Smooth muscle cell (in vitro differentiated cells): ENCODE measurements around the gene PDP2. TPM values are rescaled to one million over a fixed set of nuclear protein-coding genes. Genes with fewer than 3 reads are reported as not detected.
A peak's percentile ranks its signal among the peaks of the same experiment; 100 is the strongest.
"Not testable (repeated sequence)": the region's sequence is repeated elsewhere in the genome, so short reads cannot be mapped to it uniquely, and the experiment has no call there.

ENCODE experiments used
- DNase-seq: peaks from one replicate; lab custom pipeline; 2025; ENCODE audit not compliant: unreplicated experiment; lab: John Stamatoyannopoulos, UW
- H2AFZ ChIP-seq: fragments of 200-600 bp; sonication (generic); 2 replicates; pipeline ENCODE4 v1.6.0; 2016; ENCODE audit warnings: antibody characterized with exemption, low read depth, mild to moderate bottlenecking
- H3F3A ChIP-seq: fragments of 200-600 bp; sonication (generic); 2 replicates; pipeline ENCODE4 v1.6.0; 2017; ENCODE audit warnings: antibody characterized with exemption, low read depth
- H3K27ac ChIP-seq: fragments of 200-600 bp; sonication (generic); 2 replicates; pipeline ENCODE4 v1.5.1; 2016; ENCODE audit warnings: low read depth, mild to moderate bottlenecking
- H3K27me3 ChIP-seq: fragments of 200-600 bp; sonication (generic); 2 replicates; pipeline ENCODE4 v1.6.1; 2016; ENCODE audit warnings: low read depth, mild to moderate bottlenecking
- H3K36me3 ChIP-seq: fragments of 200-600 bp; sonication (generic); 2 replicates; pipeline ENCODE4 v1.5.1; 2016; ENCODE audit warnings: low read depth
- H3K4me1 ChIP-seq: fragments of 200-600 bp; sonication (generic); 2 replicates; pipeline ENCODE4 v1.5.1; 2016; ENCODE audit warnings: low read depth
- H3K4me2 ChIP-seq: fragments of 200-600 bp; sonication (generic); 2 replicates; pipeline ENCODE4 v1.6.0; 2016; ENCODE audit warnings: mild to moderate bottlenecking
- H3K4me3 ChIP-seq: fragments of 200-600 bp; sonication (generic); 2 replicates; pipeline ENCODE4 v1.5.1; 2016; ENCODE audit warnings: mild to moderate bottlenecking
- H3K79me2 ChIP-seq: fragments of 200-600 bp; sonication (generic); 2 replicates; pipeline ENCODE4 v1.6.0; 2016; ENCODE audit warnings: low read depth, mild to moderate bottlenecking
- H3K9ac ChIP-seq: fragments of 200-600 bp; sonication (generic); 2 replicates; pipeline ENCODE4 v1.6.0; 2016; ENCODE audit warnings: low read depth
- H3K9me3 ChIP-seq: fragments of 200-600 bp; sonication (generic); replicated peaks from 2 replicates; pipeline ENCODE4 v1.5.1; 2016; ENCODE audit warnings: low read depth
- H4K20me1 ChIP-seq: fragments of 200-600 bp; sonication (generic); 2 replicates; pipeline ENCODE4 v1.6.0; 2016; ENCODE audit warnings: low read depth
- CTCF ChIP-seq: fragments of 200-600 bp; sonication (generic); IDR thresholded peaks from 2 replicates; pipeline ENCODE4 v1.5.1; 2017; ENCODE audit warnings: borderline replicate concordance, mild to moderate bottlenecking, antibody characterized with exemption; ENCODE audit not compliant: insufficient read depth, poor library complexity, severe bottlenecking
- WGBS: methylation state at CpG from one replicate; pipeline ENCODE4 v1.1.7; 2016; ENCODE audit warnings: low lambda C conversion rate; 5-methylcytosine and 5-hydroxymethylcytosine counted together
- polyA plus RNA-seq: library from polyadenylated mRNA; unstranded; fragments of >200 nt; fragmentation: Nextera tagmentation; extraction: Ambion mirVana; gene quantifications from 2 replicates; pipeline ENCODE4 v1.2.1, GENCODE V29; 2016
- total RNA-seq: library from RNA; depleted of rRNA; stranded (reverse); fragments of >200 nt; gene quantifications from 2 replicates; pipeline ENCODE4 v1.2.3, GENCODE V29; 2014

The PDP2 gene
- total and polyA plus RNA-seq, 2 experiments from 2014 or later, result 1.1 to 5.7 TPM

- Histone ChIP-seq H2AFZ (peak overlapping the region; percentile 64), H3K27ac (peak overlapping the region; percentile 80), H3K4me2 (peak overlapping the region; percentile 93), H3K36me3 (no peaks in the 10 kb centered on the region), H4K20me1 (peaks cover 19% of the 10 kb centered on the region), H3K9me3 (no peaks in the 10 kb centered on the region), H3K9ac (peak overlapping the region; percentile 95), H3F3A (no peaks in the 10 kb centered on the region), H3K4me3 (peak overlapping the region; percentile 83), H3K27me3 (no peaks in the 10 kb centered on the region), H3K79me2 (peaks cover 25% of the 10 kb centered on the region), H3K4me1 (peaks cover 16% of the 10 kb centered on the region)
- WGBS, result 6% methylated on average over 12 of the region's 12 CpGs
- no peak for DNase-seq
- no peak for TF ChIP-seq CTCF
Measured at GRCh38 chr16:66933776-66934137, 53.4 kb downstream of the PDP2 start.

- Histone ChIP-seq H3K27me3 (no peaks in the 10 kb centered on the region), H2AFZ (peak within 1 kb of the TSS; percentile 64), H3K4me3 (peak within 1 kb of the TSS; percentile 83), H3K4me2 (peak within 1 kb of the TSS; percentile 93), H3F3A (no peaks in the 10 kb centered on the region), H3K36me3 (no peaks in the 10 kb centered on the region), H3K9ac (peak within 1 kb of the TSS; percentile 95), H3K9me3 (no peaks in the 10 kb centered on the region), H4K20me1 (peaks cover 23% of the 10 kb centered on the region), H3K4me1 (peaks cover 16% of the 10 kb centered on the region), H3K79me2 (peaks cover 25% of the 10 kb centered on the region), H3K27ac (peak within 1 kb of the TSS; percentile 80)
- WGBS, result 1% methylated on average over 76 of the region's 76 CpGs
- no peak for TF ChIP-seq CTCF
- peak; percentile 64 for DNase-seq
Measured at GRCh38 chr16:66934138-66934838, 54.0 kb downstream of the PDP2 start, which contains the start of gene CIAO2B. Gene CIAO2B (minus strand): TSS chr16:66934402. CDS start chr16:66934364, 38 bp downstream.

- peaks cover 16% of the 10 kb centered on the region for H3K4me1 ChIP-seq
- WGBS, result 6% methylated on average over 21 of the region's 24 CpGs
- H3K4me3 ChIP-seq, result peak overlapping the region; percentile 83
- peak overlapping the region; percentile 95 for H3K9ac ChIP-seq
- peaks cover 29% of the 10 kb centered on the region for H4K20me1 ChIP-seq
- DNase-seq, H3K9me3 ChIP-seq, H3K27me3 ChIP-seq, H3K36me3 ChIP-seq, H3F3A ChIP-seq: not testable (repeated sequence)
- H2AFZ ChIP-seq, result peak overlapping the region; percentile 64
- peak overlapping the region; percentile 80 for H3K27ac ChIP-seq
- peaks cover 25% of the 10 kb centered on the region for H3K79me2 ChIP-seq
- peak overlapping the region; percentile 93 for H3K4me2 ChIP-seq
Measured at GRCh38 chr16:66934839-66935313, 54.6 kb downstream of the PDP2 start.

- Histone ChIP-seq H3K4me1 (peaks cover 16% of the 10 kb centered on the region), H3K36me3 (no peaks in the 10 kb centered on the region), H3K4me2 (peak within 1 kb of the TSS; percentile 93), H2AFZ (peak within 1 kb of the TSS; percentile 64), H4K20me1 (peaks cover 29% of the 10 kb centered on the region), H3K4me3 (peak within 1 kb of the TSS; percentile 83), H3K27ac (peak within 1 kb of the TSS; percentile 80), H3K79me2 (peaks cover 25% of the 10 kb centered on the region), H3K9ac (peak within 1 kb of the TSS; percentile 95), H3F3A (no peaks in the 10 kb centered on the region), H3K9me3 (no peaks in the 10 kb centered on the region), H3K27me3 (no peaks in the 10 kb centered on the region)
- TF ChIP-seq CTCF, result no peak
- WGBS, result 61% methylated on average over 43 of the region's 44 CpGs
- no peak for DNase-seq
Measured at GRCh38 chr16:66935314-66936011, 55.1 kb downstream of the PDP2 start, which contains the start of gene CES2. Gene CES2 (plus strand): TSS chr16:66935516. CDS start chr16:66935636, 120 bp downstream.
